HG03280 (cell line): Measurements from ENCODE around the gene LIPT2.

Experiments used
- ATAC-seq: cut with Tn5 transposase; IDR thresholded peaks from one replicate; pipeline ENCODE4 v1.9.1; 2021; ENCODE audit warnings: mild to moderate bottlenecking, moderate library complexity; ENCODE audit not compliant: unreplicated experiment

The LIPT2 gene

DNA sequence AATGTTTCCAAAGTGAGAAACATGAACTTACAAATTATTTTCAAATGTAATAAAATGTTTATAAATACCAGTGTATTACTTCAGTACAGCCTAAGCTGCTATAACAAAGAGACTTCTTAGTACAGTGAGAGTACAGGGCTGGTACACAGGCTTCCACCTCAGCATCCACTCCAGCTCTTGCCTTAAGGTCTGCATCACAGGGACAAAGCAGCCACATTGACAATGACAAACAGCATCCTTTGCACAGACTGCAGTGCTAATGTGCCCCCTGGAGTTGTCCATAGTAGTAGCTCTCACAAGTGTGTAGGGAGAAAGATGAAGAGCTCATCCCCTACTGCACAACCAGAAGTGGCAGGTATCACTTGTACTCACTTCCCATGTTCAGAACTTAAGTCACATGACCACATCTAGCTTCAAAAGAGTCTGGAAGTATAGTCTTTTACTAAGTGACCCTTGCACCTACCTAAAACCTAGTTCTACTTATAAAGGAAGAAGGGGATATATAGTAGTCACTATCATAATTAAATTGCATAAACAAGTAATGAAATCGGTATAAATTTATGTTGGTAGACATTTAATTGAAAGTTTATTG, 10.7 kb upstream of the LIPT2 start:
- no peak for ATAC-seq

DNA sequence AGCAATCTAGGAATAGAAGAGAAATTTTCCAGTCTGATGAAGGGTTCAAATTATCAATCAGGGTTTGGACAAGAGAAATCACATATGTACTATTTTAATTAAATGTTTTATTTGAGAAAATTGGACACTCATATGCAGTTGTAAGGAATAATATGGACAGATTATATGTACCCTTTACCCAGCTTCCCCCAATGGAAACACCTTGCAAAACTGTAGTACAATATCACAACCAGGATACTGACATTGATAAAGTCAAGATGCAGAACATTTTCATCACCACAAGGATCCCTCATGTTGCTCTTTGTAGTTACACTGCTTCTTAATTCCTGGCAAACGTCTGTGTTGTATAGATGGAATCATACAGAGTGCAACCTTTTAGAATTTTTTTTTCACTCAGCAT, 1.4 kb upstream of the LIPT2 start:
- ATAC-seq = no peak

DNA sequence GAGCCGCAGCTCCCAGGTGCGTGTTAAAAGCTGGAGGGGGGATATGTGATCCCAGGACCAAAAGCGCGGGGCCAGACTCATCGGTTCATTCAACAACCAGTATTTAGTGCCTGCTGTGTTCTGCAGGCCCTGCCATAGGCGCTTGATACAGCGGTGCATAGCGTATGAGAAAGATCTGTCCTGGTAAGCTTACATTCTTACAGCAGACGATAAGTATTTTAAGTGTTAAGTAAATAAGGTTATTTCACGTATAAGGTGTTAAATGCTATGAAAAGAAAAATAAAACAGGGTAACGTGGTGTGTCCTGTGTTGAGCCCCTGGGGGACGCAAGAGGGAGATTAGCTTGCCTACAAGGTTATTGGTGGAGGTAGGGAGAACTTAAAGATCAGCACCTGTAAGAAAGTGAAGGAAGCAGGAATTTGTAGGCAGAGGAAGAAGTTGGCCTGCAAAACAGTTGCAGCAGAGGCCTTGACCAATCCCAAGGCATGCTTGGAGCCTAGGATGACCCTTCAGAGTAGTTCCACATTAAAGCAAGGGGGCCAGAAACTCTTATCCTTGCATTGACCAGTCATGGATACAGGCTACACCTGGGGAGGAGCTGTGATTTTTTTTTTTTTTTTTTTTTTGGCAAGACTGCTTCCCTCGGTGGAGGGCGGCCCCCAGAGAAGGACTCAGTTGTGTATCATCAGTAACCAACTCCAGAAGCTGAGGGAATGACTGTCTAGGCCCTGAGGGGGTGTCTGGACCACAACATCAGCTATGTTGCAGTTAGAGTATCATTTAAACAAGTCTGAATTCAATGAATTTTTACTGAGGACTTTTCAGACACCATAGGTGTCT, 487 bp upstream of the LIPT2 start:
- ATAC-seq = no peak

DNA sequence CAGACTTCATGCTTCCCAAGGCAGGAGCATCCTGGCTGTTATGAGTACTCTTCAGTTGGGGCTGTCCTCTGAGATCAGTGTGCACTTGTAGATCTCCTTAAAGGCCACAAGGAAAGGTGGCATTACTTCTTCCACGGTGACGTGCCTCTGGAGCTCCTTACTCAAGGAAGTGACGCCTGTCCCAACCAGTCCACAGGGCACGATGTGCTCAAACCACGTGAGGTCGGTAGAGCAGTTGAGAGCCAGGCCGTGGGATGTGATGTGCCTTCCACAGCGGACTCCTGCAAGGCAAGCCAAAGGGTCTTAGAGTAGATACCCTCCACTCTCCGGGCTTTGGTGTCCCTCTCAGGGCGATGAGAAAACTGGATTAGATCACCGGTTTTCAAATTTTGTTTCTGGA, 1.4 kb downstream of the LIPT2 start:
- ATAC-seq = no peak

DNA sequence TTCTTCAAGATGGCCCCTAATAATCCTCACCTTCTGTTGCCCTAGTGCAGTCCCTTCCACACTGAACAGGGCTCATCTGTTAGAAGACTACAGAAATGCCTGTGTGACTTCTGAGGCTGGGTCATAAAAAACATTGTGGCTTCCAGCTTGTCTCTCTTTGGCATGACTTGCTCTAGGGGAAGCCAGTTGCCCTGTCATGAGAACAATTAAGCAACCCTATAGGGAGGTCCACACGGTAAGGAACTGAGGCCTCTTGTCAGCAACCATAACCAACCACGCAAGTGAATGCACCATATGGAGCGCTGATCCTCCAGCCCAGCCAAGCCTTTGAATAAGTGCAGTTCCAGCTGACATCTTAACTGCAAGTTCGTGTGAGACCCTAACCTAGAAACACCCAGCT, 2.6 kb downstream of the LIPT2 start:
- no peak for ATAC-seq

DNA sequence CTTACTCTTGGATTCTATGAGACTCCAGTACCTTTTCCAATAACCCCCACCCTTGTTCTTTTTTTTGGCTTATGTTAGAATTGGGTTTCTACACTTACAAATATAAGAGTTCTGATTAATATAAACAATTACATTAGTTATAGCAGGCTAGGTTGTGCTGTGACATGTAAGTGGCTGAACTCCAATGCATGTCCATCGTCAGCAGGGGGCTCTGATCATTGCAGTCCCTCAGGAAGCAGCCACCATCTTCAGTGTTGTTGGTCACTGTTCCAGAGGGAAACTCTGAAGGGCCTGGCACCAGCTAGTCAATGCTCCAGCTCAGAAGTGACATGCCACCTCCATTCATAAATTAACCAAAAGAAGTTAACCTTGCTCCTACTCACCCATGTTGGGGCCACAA, 5.6 kb downstream of the LIPT2 start:
- no peak for ATAC-seq

DNA sequence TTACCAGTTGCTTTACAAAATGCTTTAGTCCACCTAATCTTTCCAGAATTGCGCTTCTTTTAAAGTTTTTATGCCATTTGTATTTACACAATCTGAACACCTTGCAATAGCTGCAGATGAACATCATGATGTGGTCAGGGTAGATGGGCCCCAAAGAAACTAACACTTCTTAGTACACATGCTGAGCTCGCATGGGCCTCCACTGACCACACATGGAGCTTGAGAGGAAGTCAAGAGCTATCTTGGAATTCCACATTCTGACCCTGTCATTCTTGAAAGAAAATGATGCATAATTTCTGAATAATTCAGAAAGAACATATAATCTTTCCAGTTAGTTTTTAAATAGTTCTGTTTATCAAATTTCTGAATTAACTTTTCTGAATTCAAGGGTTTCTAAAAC, 7.7 kb downstream of the LIPT2 start:
- ATAC-seq = no peak

DNA sequence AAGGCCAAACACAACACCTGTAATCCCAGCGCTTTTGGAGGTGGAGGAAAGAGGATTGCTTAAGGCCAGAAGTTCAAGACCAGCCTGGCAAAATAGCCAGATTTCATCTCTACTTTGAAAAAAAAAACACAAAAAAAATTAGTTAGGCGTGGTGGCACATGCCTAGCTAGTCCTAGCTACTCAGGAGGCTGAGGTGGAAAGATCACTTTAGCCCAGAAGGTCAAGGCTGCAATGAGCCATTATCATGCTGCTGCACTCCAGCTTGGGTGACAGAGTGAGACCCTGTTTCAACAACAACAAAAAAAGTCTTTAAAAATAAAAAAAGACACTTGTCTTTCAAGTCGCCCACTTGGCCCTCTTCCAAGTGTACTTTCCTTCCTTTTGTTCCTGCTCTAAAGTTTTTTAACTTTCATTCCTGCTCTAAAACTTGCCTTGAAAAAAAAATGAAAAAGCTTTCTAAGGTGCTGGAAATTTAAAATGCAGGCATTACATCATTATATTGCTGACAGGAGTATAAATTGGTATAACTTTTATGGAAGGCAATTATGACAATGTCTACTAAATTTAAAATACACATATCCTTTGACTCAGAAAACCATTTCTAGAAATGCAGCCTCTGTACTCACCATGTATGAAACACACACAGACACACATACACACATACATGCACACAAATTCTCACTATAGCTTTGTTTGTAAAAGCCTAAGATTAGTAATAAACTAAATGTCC, 12.7 kb downstream of the LIPT2 start:
- ATAC-seq = no peak

DNA sequence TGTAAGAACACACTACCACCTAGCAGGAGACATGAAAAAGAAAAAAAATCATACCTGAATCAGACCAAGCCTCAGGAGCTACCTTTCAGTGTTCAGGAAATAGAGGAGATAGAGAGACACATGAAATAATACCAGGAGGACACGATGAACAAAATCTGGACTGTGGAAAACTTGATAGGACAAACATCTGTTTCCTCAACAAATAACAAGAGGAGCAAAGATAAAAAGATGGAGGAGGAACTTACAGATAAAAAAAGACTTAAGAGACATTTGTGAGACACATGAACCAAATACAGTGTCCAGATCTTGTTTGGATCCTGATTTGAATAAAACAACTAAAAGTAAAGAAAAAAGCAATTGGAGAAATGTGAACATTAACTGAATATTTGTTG, 13.8 kb downstream of the LIPT2 start:
- ATAC-seq = no peak

DNA sequence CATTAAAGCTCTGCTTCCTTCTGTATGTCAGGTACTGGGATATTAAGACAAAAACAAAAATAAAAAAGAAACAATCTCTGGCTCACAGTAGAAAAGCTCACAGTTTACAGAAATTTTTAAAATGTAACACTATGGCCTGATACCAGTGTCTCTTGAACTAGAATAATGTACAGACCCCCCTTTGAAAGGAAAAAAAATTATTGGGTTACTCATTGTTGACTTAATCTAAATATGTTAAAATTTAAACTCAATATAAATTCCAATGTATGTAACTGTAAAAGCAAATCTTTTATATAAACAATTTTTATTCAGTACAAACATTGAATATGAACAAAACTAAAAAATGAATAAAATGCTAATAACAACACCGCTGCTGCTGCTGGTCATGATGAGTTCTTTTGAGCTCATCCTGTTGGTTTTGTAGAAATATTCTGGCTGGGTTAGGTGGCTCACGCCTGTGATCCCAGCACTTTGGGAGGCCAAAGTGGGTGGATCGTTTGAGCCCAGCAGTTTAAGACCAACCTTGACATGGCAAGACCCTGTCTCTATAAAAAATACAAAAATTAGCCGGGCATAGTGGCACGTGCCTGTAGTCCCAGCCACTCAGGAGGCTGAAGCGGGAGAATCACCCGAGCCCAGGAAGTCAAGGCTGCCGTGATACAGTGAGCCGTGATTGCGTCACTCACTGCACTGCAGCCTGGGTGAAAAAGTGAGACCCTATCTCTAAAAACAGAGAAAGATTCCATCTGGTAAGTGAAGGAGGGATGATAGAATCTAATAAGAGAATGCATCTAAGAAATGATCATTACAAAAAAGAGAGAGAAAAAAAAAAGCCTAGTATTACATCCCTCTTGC, 14.4 kb downstream of the LIPT2 start:
- ATAC-seq = no peak

DNA sequence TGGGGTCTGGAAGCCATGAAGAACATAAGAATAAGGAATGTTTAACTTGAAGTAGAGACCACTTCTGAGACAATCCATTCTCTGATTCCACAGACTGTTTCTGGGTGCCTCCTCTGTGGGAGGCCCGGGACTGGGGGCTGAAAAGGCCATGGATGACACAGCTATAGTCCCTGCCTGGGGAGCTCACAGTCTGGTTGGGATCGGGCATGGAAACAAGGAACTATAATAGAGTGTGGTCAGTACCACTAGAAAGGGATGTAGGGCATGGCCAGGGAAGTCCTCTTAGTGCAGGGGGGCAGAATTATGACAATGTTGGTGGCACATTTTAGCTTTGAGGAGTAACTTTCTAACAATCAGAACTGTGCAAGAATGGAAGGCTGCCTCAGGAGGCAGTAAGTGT, 17.0 kb downstream of the LIPT2 start:
- no peak for ATAC-seq

DNA sequence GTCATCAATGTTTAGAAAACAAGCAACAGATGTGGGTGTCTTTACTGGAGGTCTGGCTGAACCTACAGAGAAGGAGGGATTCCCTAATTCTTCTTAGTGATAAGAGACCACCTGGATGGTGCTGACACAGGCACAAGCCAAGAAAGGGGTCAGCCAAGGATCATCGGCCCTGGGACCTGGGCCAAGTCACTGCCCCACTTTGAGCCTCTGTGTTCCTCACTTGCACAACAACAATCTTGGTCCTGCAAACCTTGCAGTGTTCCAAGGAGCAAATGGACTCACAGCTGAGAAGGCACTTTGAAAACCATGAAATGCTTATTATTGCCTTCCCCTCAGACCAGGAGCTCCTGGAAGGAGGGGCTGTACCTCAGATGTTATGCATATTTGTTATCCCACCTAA, 19.2 kb downstream of the LIPT2 start:
- ATAC-seq = no peak

DNA sequence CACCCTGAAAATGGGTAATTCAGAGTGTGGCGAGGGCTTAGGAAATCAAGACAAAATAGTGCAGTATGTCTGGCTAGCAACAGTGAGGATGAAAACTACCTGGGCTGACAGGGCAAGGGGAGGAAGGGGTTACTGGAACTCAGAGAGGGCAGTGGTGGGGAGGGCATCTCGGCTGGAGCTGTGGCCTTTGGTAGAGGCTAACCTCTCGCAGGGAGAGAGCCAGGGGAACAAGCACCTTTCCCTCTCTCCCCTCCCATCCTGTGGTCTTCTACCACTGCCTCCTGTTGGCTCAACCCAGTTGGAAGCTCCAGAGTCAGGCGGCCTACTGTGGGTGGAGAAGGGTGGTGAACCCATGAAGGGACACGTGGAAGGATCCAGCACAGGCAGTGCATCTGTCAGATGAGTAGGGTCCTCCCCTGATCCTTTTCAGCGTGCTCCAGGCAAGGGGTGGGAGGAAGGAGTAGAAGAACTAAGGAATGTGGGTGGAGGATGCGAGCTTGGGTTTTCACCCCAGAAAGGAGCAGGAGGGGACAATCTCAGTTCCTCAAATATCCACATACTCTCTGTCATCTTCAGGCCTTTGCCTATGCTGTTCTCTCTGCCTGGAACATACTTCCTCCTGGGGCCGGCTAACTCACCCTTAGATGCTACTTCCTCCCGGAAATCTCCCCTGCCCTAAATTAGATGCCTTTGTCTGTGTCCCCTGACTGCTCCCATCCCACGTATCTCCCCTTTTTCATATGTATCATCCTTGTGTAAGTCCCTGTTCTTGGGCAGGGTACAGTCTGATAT, 19.9 kb downstream of the LIPT2 start:
- no peak for ATAC-seq

DNA sequence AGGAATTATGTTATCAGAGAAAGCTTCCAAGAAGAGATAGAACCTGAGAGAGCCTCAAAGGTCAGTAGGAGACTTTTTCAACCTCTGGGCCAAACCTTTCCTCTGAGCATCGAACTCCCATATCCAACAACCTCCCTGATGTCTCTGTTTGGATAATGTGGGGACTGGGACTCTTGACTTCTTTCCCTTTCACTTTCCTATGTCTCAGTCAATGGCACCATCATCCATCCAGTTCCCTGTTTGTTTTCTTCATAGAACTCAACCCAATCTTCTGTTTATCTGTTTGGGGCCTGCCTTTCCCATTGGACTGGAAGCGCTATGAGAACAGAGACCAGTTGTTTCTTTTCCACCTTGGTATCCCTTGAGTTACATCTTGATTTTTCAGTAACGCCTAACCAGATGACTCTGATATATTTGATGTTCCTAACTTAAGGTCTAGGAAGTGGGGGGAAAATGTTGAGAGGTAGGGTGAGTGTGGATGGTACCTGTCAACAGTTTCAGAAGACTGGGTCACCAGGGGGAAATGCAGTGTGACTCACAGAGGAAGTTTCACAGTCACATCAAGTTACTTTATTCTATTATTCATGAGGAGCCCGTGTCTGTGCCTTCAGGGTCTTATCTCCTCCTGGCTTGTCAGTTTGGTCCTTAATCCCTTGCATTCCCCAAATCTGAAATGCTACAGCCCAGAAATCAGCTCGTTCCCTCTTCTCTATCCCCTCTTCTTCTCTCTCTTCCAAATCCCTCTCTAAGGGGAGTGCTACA, 21.7 kb downstream of the LIPT2 start:
- no peak for ATAC-seq

DNA sequence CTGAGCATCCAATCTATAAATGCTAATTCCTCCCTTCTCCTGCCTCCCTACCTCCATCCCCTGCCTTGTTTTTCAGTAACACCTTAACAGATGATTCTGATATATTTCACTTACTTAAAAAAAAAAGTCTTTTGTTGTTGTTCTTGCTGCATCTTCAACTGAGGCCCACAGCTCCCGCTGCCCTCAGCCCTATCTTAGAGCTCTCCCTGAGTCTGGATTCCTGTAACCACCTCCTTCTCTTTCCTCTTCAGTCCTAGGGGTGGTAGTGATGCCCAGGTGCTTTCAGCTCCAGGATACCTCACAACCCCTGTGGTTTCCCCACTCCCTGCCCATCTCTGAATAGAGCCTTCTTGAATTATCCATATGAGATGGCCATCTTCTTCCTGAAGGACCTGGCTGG, 22.5 kb downstream of the LIPT2 start:
- ATAC-seq = no peak

DNA sequence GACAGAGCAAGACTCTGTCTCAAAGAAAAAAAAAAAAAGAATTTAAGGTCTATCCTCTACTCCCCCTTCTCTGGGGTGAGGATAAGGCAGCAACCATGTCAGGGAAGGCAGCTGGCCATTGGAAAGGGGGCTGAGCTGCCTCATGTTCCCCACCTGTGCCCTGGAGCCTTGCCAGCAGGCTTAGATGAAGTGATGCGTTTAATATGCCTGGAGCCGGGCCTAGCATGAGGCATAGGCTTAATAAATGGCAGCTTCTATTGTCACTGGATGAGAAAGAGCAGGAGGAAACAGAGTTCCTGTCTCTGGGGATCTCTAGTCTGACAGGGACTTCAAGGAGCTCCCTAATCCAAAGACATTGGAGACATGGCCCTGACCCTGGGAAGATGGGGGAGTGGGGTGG, 23.0 kb downstream of the LIPT2 start:
- ATAC-seq = no peak

DNA sequence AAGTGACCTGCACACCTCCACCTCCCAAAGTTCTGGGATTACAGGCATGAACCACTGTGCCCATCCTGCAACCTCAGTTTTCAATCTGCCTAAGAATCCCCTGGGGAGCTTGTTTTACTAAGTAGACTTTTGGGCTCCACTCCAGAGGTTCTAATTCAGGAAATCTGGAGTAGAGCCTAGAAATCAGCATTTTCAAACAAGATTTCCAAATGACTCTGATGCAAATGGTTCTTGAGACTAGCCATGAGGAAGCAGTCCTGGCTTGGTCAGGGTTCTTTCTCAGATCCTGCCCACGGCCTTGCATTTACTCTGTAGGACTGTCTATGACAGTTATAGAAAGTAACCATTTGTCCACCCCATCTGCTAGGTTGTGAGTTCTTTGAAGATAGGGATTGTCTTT, 24.6 kb downstream of the LIPT2 start:
- ATAC-seq = no peak

DNA sequence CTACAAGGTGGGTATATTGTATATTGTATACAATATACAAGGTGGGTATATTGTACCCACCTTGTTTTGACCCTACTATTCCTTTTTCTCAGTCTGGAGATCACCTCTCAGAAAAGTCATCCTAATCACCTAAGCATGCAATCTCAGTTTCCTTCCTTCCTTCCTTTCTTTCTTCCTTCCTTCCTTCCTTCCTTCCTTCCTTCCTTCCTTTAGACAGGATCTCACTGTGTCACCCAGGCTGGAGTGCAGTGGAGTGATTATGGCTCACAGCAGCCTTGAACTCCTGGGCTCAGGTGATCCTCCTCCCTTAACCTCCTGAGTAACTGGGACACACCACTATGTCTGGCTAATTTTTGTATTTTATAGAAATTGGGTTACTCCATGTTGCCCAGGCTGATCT, 25.0 kb downstream of the LIPT2 start:
- no peak for ATAC-seq

DNA sequence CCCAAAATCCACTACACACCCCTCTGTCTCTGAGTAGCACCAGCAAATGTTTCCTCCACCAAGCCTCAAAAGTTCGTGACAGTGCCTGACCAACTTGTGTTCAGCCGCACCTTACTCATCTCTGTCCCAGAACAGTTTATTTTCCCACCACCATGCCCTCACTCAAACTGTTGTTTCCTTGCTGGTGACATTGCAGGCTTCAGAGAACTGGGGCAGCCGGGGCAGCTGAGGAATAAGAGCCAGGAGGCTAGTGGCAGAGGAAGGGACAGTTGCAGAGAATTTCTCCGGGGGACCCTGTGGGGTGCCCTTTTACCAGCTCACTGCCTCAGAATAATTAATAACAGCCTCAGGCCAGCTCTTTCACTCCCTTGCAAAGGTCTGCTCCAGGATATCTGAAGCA, 25.5 kb downstream of the LIPT2 start:
- ATAC-seq = no peak
